GM21381 (cell line): Measurements from ENCODE around the gene SPAG16.

Experiments
- ATAC-seq: cut with Tn5 transposase; IDR thresholded peaks from one replicate; pipeline ENCODE4 v1.9.1; 2021; ENCODE audit warnings: mild to moderate bottlenecking, moderate library complexity; ENCODE audit not compliant: unreplicated experiment

SPAG16 gene

GRCh38 chr2:213284105-213285090, at the start of gene SPAG16:
SPAG16 (plus strand) TSS chr2:213284464.
- ATAC-seq, result peak; percentile 99

- no peak for ATAC-seq
Observed at GRCh38 chr2:213234641-213235040, 49.6 kb upstream of the SPAG16 start.

- ATAC-seq, result no peak
Observed at GRCh38 chr2:213235741-213236140, 48.5 kb upstream of the SPAG16 start.

GRCh38 chr2:213237251-213237650, 47.0 kb upstream of the SPAG16 start:
- no peak for ATAC-seq

GRCh38 chr2:213237787-213238186, 46.5 kb upstream of the SPAG16 start:
- no peak for ATAC-seq

GRCh38 chr2:213238753-213239495, 45.3 kb upstream of the SPAG16 start:
- peak; percentile 36 for ATAC-seq

- ATAC-seq, result no peak
Observed at GRCh38 chr2:213241817-213242216, 42.4 kb upstream of the SPAG16 start.

- ATAC-seq, result no peak
Observed at GRCh38 chr2:213242653-213243052, 41.6 kb upstream of the SPAG16 start.

- ATAC-seq, result no peak
Observed at GRCh38 chr2:213243189-213244044, 40.8 kb upstream of the SPAG16 start.

GRCh38 chr2:213246497-213247281, 37.6 kb upstream of the SPAG16 start:
- peak; percentile 41 for ATAC-seq

- no peak for ATAC-seq
Observed at GRCh38 chr2:213247566-213247965, 36.7 kb upstream of the SPAG16 start.

GRCh38 chr2:213248637-213249036, 35.6 kb upstream of the SPAG16 start:
- no peak for ATAC-seq

- ATAC-seq, result no peak
Observed at GRCh38 chr2:213249502-213249901, 34.8 kb upstream of the SPAG16 start.

GRCh38 chr2:213251618-213252017, 32.6 kb upstream of the SPAG16 start:
- peak; percentile 71 for ATAC-seq

GRCh38 chr2:213252206-213252605, 32.1 kb upstream of the SPAG16 start:
- no peak for ATAC-seq

GRCh38 chr2:213253162-213253561, 31.1 kb upstream of the SPAG16 start:
- ATAC-seq, result no peak

GRCh38 chr2:213259266-213259665, 25.0 kb upstream of the SPAG16 start:
- no peak for ATAC-seq

- no peak for ATAC-seq
Observed at GRCh38 chr2:213261237-213261636, 23.0 kb upstream of the SPAG16 start.

- no peak for ATAC-seq
Observed at GRCh38 chr2:213261715-213262114, 22.5 kb upstream of the SPAG16 start.

GRCh38 chr2:213265679-213266078, 18.6 kb upstream of the SPAG16 start:
- no peak for ATAC-seq
